Gastroesophageal sphincter (tissue), 3 donors: ENCODE results near the gene PCK2.

Source experiments
- CTCF ChIP-seq, 4 experiments: fragments of 200-600 bp in 2 of 4; fragments of 450-650 bp in 2 of 4; sonication (generic) in 1 of 4; IDR thresholded peaks; one replicate each; pipeline ENCODE4 v1.5.1; 2017 to 2019; ENCODE audit warnings: antibody characterized with exemption in 4 of 4, mild to moderate bottlenecking in 2 of 4, moderate library complexity in 2 of 4
- EP300 ChIP-seq: sonication (generic); formaldehyde crosslinking; IDR thresholded peaks from one replicate; pipeline ENCODE4 v1.6.1; 2017; ENCODE audit warnings: antibody characterized with exemption, mild to moderate bottlenecking
- POLR2AphosphoS5 ChIP-seq: sonication (generic); formaldehyde crosslinking; IDR thresholded peaks from one replicate; pipeline ENCODE4 v1.6.1; 2017; ENCODE audit warnings: antibody characterized with exemption

GRCh38 chr14:24081739-24082211, 12.3 kb upstream of the PCK2 start:
- TF ChIP-seq CTCF (IDR thresholded peaks at IDR 0.05), result no peak
- TF ChIP-seq POLR2AphosphoS5, result no peak
- no peak for TF ChIP-seq EP300
